SU-DHL-6 (cell line): ENCODE measurements around the gene PKM.

ENCODE experiments used
- H2AFZ ChIP-seq: fragments of 200-600 bp; sonication (generic); 2 replicates; pipeline ENCODE4 v1.6.1; 2014; ENCODE audit warnings: low read depth, mild to moderate bottlenecking, moderate library complexity, mixed read lengths, antibody characterized with exemption, low read length; ENCODE audit not compliant: severe bottlenecking
- H3F3A ChIP-seq: fragments of 200-600 bp; shearing (Covaris generic); 2 replicates; pipeline ENCODE4 v1.6.0; 2016; ENCODE audit warnings: antibody characterized with exemption, mild to moderate bottlenecking; ENCODE audit not compliant: insufficient read depth
- H3K27ac ChIP-seq: fragments of 200-600 bp; sonication (generic); 2 replicates; pipeline ENCODE4 v1.5.1; 2016; ENCODE audit warnings: low read depth, mild to moderate bottlenecking, low read length, moderate library complexity, mixed read lengths
- H3K27me3 ChIP-seq: fragments of 200-600 bp; sonication (generic), shearing (Covaris generic); 2 replicates; pipeline ENCODE4 v1.6.0; 2014; ENCODE audit warnings: mild to moderate bottlenecking, low read length
- H3K36me3 ChIP-seq: fragments of 200-600 bp; sonication (generic); 2 replicates; pipeline ENCODE4 v1.6.1; 2014; ENCODE audit warnings: mild to moderate bottlenecking, low read length, mixed read lengths
- H3K4me2 ChIP-seq: fragments of 300-600, 200-600 bp; shearing (Covaris generic), sonication (generic); 2 replicates; pipeline ENCODE4 v1.6.0; 2014; ENCODE audit warnings: low read length, low read depth, mild to moderate bottlenecking; ENCODE audit not compliant: poor library complexity, severe bottlenecking
- H3K4me3 ChIP-seq: fragments of 200-600 bp; sonication (generic); 2 replicates; pipeline ENCODE4 v1.5.1; 2014; ENCODE audit warnings: antibody characterized with exemption, low read length, mild to moderate bottlenecking, mixed read lengths; ENCODE audit not compliant: insufficient read depth, poor library complexity, severe bottlenecking
- H3K79me2 ChIP-seq: fragments of 200-600 bp; sonication (generic); 2 replicates; pipeline ENCODE4 v1.6.1; 2014; ENCODE audit warnings: mild to moderate bottlenecking, low read length, moderate library complexity; ENCODE audit not compliant: insufficient read depth
- H3K9ac ChIP-seq: fragments of 200-600 bp; sonication (generic); 2 replicates; pipeline ENCODE4 v1.7.0; 2014; ENCODE audit warnings: mild to moderate bottlenecking, low read length
- H3K9me2 ChIP-seq: fragments of 200-600 bp; sonication (generic); replicated peaks from 2 replicates; pipeline ENCODE4 v1.6.1; 2014; ENCODE audit warnings: low read length; ENCODE audit not compliant: insufficient read depth
- H3K9me3 ChIP-seq: fragments of 200-600 bp; sonication (generic); 2 replicates; pipeline ENCODE4 v1.6.1; 2014; ENCODE audit warnings: low read length, mixed read lengths; ENCODE audit not compliant: insufficient read depth
- H4K20me1 ChIP-seq: fragments of 200-600 bp; sonication (generic); 2 replicates; pipeline ENCODE4 v1.6.1; 2014; ENCODE audit warnings: low read depth, mild to moderate bottlenecking, antibody characterized with exemption, low read length, moderate library complexity, mixed read lengths
- EZH2phosphoT487 ChIP-seq: fragments of 200-600 bp; sonication (generic), shearing (Covaris generic); conservative IDR thresholded peaks from 2 replicates; pipeline ENCODE4 v1.6.1; 2018; ENCODE audit warnings: mild to moderate bottlenecking, antibody characterized with exemption, low read length, moderate library complexity, mixed read lengths
- TF ChIP-seq, protein P1 (sequence below): fragments of 200-600 bp; sonication (generic); IDR thresholded peaks from one replicate; pipeline ENCODE4 v1.5.1; 2017; ENCODE audit warnings: antibody characterized with exemption, mild to moderate bottlenecking, low read length, moderate library complexity; ENCODE audit not compliant: insufficient read depth, poor library complexity, severe bottlenecking

PKM gene

DNA sequence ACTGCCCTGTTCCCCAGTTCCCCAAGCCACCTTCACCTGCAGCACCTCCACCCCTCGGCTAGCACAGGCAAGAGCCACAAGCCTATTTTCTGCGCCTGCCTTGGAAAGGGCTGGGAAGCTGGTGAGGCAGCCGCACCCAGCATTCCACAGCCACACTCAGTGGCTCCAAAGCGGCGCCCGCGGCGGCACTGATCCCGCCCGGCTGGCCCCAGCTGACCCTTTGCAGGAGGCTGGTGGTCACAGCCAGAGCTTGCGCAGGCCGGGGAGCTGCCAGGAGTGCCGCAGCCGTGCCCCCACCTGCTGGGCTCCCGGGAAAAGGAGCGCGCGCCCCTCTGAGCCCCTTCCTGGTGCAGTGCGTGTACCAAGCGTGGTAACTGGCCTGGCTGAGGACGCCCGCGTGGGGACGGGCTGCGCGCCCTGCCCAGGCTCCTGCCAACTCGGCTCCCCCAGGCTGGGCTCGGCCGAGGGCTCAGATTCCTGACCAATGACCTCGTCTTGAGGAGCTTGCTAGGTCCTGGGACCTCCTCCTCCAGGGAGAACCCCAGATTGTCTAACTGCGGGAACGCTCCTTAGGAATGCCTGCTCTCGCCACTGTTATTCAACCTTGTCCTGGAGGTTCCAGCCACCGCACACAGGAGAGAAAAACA is 46.7 kb downstream of the PKM start:
- Histone ChIP-seq H3K9ac (no peak overlapping the region), H3K9me2 (no peaks in the 10 kb centered on the region), H4K20me1 (no peaks in the 10 kb centered on the region), H2AFZ (no peak overlapping the region), H3F3A (no peaks in the 10 kb centered on the region), H3K27me3 (no peaks in the 10 kb centered on the region), H3K4me3 (no peak overlapping the region), H3K4me2 (no peak overlapping the region), H3K9me3 (no peaks in the 10 kb centered on the region), H3K79me2 (no peaks in the 10 kb centered on the region), H3K36me3 (no peaks in the 10 kb centered on the region), H3K27ac (no peak overlapping the region)
- TF ChIP-seq, protein P1, sequence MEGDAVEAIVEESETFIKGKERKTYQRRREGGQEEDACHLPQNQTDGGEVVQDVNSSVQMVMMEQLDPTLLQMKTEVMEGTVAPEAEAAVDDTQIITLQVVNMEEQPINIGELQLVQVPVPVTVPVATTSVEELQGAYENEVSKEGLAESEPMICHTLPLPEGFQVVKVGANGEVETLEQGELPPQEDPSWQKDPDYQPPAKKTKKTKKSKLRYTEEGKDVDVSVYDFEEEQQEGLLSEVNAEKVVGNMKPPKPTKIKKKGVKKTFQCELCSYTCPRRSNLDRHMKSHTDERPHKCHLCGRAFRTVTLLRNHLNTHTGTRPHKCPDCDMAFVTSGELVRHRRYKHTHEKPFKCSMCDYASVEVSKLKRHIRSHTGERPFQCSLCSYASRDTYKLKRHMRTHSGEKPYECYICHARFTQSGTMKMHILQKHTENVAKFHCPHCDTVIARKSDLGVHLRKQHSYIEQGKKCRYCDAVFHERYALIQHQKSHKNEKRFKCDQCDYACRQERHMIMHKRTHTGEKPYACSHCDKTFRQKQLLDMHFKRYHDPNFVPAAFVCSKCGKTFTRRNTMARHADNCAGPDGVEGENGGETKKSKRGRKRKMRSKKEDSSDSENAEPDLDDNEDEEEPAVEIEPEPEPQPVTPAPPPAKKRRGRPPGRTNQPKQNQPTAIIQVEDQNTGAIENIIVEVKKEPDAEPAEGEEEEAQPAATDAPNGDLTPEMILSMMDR = no peak
- TF ChIP-seq EZH2phosphoT487 = no peak

DNA sequence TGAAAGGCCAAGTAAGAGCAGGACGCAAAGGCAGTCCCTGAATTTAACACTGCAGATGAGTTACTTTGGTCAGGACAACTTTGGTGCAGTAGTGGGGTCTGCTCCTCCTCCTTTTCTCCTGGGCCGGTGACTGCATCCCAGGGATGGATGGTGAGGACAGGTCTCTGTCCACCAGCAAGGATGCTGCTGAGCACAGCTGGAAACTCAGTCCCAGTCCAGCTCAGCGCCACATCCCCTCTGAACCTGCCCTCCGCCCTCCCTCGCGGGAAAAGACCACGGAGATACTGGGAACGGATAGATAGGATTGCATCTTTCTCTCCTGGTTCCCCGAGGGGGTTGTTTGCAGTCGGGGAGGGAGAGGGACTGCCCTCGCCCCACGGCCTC is 47.2 kb downstream of the PKM start:
- no peaks in the 10 kb centered on the region for H3F3A ChIP-seq
- H3K36me3 ChIP-seq = no peaks in the 10 kb centered on the region
- H3K27ac ChIP-seq = no peak overlapping the region
- H2AFZ ChIP-seq = no peak overlapping the region
- no peaks in the 10 kb centered on the region for H3K27me3 ChIP-seq
- no peaks in the 10 kb centered on the region for H3K79me2 ChIP-seq
- no peaks in the 10 kb centered on the region for H3K9me3 ChIP-seq
- TF ChIP-seq, protein P1 = no peak
- TF ChIP-seq EZH2phosphoT487 = no peak
- no peak overlapping the region for H3K4me2 ChIP-seq
- H3K4me3 ChIP-seq = no peak overlapping the region
- no peak overlapping the region for H3K9ac ChIP-seq
- no peaks in the 10 kb centered on the region for H3K9me2 ChIP-seq
- H4K20me1 ChIP-seq = no peaks in the 10 kb centered on the region

DNA sequence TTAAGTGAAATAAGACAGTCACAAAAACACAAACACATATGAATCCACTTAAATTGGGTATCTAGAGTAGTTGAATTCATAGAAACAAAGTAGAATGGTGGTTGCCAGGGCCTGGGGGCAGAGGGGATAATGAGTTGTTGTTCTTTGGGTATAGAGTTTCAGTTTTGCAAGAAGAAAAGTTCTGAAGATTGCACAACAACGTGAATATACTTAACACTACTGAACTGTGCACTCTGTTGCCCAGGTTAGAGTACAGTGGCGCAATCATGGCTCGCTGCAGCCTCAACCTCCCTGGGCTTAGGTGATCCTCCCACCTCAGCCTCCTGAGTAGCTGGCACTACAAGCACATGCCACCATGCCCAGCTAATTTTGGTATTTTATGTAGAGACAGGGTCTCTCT is 48.3 kb downstream of the PKM start:
- no peaks in the 10 kb centered on the region for H3K9me3 ChIP-seq
- H3F3A ChIP-seq = no peaks in the 10 kb centered on the region
- no peaks in the 10 kb centered on the region for H3K79me2 ChIP-seq
- no peaks in the 10 kb centered on the region for H4K20me1 ChIP-seq
- TF ChIP-seq, protein P1 = no peak
- TF ChIP-seq EZH2phosphoT487 = no peak
- no peak overlapping the region for H3K9ac ChIP-seq
- H3K4me2 ChIP-seq = no peak overlapping the region
- no peak overlapping the region for H3K4me3 ChIP-seq
- no peaks in the 10 kb centered on the region for H3K36me3 ChIP-seq
- H2AFZ ChIP-seq = no peak overlapping the region
- H3K27me3 ChIP-seq = no peaks in the 10 kb centered on the region
- no peaks in the 10 kb centered on the region for H3K9me2 ChIP-seq
- H3K27ac ChIP-seq = no peak overlapping the region
